ENCODE measurements around the gene ASCC1.
"Not testable (repeated sequence)": the region's sequence is repeated elsewhere in the genome, so short reads cannot be mapped to it uniquely, and the experiment has no call there.

- not testable (repeated sequence) for TF ChIP-seq CTCF (IDR thresholded peaks at IDR 0.05; ENCODE audit: low read depth, low read length, poor library complexity, severe bottlenecking); EZH2phosphoT487 (IDR thresholded peaks at IDR 0.05; ENCODE audit: borderline replicate concordance, low read length)
Measured at GRCh38 chr10:72211381-72211780, 4.7 kb downstream of the ASCC1 start.
